22Rv1 (cell line): Measurements from ENCODE around the gene URGCP.
A peak's percentile ranks its signal among the peaks of the same experiment; 100 is the strongest.
"Not testable (repeated sequence)": the region's sequence is repeated elsewhere in the genome, so short reads cannot be mapped to it uniquely, and the experiment has no call there.

ENCODE experiments used
- H3K27ac ChIP-seq: fragments of 450-650 bp; 2 replicates; pipeline ENCODE4 v1.5.1; 2017
- CTCF ChIP-seq: fragments of 450-650 bp; IDR thresholded peaks from 2 replicates; pipeline ENCODE4 v1.5.1; 2017; ENCODE audit warnings: mild to moderate bottlenecking
- ZFX ChIP-seq: fragments of 450-650 bp; IDR thresholded peaks from 2 replicates; pipeline ENCODE4 v1.6.1; 2017; ENCODE audit warnings: antibody characterized with exemption, borderline replicate concordance

The URGCP gene

GRCh38 chr7:43914795-43915194 is 8.4 kb upstream of the URGCP start:
- no peak overlapping the region for H3K27ac ChIP-seq
- TF ChIP-seq ZFX (no peak), CTCF (no peak)

GRCh38 chr7:43905956-43906330 is 453 bp downstream of the URGCP start:
- TF ChIP-seq ZFX (no peak), CTCF (no peak)

GRCh38 chr7:43905209-43905946 is 1.0 kb downstream of the URGCP start:
- TF ChIP-seq ZFX (no peak), CTCF (no peak)
- H3K27ac ChIP-seq, result peak overlapping the region; percentile 80

More at GRCh38 chr7:43905956-43906330, 453 bp downstream of the URGCP start:
- H3K27ac ChIP-seq, result peak overlapping the region; percentile 80

GRCh38 chr7:43904533-43905208 is 1.7 kb downstream of the URGCP start:
- H3K27ac ChIP-seq, result no peak overlapping the region
- TF ChIP-seq CTCF (no peak), ZFX (no peak)

- TF ChIP-seq CTCF (no peak), ZFX (no peak)
- no peak overlapping the region for H3K27ac ChIP-seq
Measured at GRCh38 chr7:43902542-43903054, 3.8 kb downstream of the URGCP start.

GRCh38 chr7:43898571-43898970 is 7.8 kb downstream of the URGCP start:
- not testable (repeated sequence) for H3K27ac ChIP-seq

- no peak for TF ChIP-seq ZFX
- no peak overlapping the region for H3K27ac ChIP-seq
Measured at GRCh38 chr7:43895847-43896415, 10.5 kb downstream of the URGCP start.
